GM15510 (cell line): ENCODE measurements around the gene CD151.

Experiments
- POLR2A ChIP-seq: IDR thresholded peaks from 3 replicates; pipeline ENCODE4 v1.6.1; 2011; ENCODE audit warnings: borderline replicate concordance; ENCODE audit not compliant: insufficient read length; ENCODE audit errors: extremely low read depth

CD151 gene

GRCh38 chr11:868394-868793 lies 35.6 kb downstream of the CD151 start:
- no peak for TF ChIP-seq POLR2A

- TF ChIP-seq POLR2A, result no peak
Measured at GRCh38 chr11:868802-869201, 36.0 kb downstream of the CD151 start.

DNA sequence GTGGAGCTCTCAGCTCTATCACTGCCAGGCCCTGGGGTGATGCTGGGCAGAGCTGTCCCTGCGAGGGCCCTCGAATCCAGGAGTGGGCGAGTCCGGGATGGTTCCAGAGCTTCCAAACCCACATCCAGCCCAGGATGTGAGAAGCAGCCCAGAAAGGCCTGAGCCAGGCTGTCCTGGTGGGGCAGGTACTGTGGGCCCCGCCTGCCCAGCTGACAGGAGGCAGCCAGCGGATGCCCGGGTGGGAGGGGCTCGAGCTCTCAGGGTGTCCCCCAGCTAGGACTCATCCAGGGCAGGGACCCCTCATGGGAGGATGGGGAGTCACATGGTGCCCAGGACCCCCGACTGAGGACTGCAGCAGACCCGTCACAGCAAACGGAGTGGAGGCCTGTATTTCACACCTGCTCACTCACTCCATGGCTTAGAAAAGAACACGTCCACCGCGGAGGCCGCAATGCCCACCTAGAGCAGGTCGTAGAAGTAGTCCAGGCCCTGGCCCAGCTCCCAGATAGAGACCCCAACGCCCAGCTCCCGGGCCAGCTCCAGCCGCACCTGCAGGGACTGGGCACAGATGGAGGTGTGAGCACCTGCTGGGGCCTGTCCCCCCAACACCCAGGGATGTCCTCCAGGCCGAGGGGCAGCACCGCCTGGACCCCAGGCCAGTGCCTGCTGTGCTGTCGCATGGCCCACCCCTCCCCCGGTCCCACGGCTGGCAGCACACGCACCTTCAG lies 36.8 kb downstream of the CD151 start:
- no peak for TF ChIP-seq POLR2A

- no peak for TF ChIP-seq POLR2A
Measured at GRCh38 chr11:870127-870413, 37.3 kb downstream of the CD151 start.

DNA sequence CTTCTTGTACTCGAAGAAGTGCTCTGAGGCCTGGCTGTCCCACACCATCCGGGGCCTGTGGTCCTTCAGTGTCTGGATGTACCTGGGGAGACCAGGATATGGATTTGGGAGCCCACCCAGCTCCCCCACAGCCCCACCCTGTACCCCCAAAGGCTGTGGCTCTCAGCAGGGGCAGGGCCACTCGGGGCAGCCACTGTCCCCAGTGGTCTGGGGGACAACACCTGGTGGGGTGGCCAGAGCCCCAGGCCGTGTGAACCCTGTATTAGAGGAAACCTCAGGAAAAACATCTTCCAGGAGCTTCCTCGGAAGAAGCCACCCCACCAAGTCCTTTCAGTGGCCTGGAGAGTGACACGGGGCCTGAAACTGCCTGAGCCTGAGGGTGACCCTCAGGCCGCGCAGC lies 37.7 kb downstream of the CD151 start:
- no peak for TF ChIP-seq POLR2A

GRCh38 chr11:871472-871871 lies 38.7 kb downstream of the CD151 start:
- no peak for TF ChIP-seq POLR2A

DNA sequence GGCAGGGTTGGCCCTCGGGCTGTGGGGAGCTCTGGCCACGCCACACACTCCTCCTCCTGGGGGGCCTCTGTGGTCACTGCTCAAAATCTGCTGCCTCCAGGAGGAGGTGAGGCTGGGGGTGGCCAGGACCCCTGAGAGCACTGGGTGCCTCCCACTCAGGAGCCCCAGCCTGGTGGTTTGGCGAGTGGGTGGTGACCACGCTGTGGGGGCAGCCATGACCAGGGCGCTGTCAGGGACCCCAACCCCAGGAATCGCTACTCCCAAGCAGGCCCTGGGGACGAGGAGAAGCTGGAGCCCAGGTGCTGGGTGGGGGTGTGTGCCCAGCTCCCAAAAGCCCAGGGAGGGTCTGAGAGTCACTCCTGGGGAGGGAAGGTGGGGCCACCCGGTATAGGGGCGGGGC lies 40.0 kb downstream of the CD151 start:
- TF ChIP-seq POLR2A, result no peak

- TF ChIP-seq POLR2A, result no peak
Measured at GRCh38 chr11:873706-874105, 41.0 kb downstream of the CD151 start.

- no peak for TF ChIP-seq POLR2A
Measured at GRCh38 chr11:875203-875602, 42.5 kb downstream of the CD151 start.

DNA sequence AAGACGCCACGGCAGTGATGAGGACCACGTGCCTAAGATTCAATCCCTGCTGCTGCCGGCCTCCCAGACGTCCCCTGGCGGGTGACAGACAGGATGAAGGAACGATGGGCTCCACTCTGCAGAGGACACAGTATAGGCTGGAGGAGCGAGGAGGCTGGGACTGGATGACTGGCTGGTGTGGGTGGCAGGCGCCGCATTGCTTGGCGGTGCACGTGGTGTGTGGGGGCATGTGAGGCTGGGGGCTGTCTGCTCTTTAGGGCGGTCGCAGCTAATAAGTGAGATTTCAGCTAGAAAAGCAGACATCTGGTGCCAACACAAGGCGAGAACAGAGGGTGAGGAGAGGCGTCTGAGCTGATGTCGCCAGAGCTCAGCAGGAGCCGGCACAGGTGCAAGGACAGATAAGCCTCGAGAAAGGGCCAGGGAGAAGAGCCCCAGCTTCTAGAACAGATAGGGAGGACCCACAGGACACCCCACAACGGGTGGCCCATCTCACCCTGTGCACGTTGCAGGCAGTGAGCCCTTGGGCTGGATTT lies 43.1 kb downstream of the CD151 start:
- no peak for TF ChIP-seq POLR2A

GRCh38 chr11:876545-876944 lies 43.8 kb downstream of the CD151 start:
- TF ChIP-seq POLR2A, result no peak

DNA sequence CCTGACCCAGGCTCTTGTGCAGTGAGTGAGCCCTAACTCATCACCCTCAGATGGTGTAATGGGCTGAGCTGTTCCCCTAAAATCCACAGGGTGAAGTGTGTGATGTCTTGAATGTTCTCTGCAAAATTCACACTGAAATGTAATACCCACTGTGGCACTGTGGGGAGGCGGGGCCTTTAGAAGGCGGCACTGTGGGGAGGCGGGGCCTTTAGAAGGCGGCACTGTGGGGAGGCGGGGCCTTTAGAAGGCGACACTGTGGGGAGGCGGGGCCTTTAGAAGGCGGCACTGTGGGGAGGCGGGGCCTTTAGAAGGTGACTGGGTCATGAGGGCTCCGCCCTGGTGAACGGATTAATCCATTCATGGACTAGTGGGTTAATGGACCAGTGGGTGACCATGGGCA lies 44.8 kb downstream of the CD151 start:
- TF ChIP-seq POLR2A, result no peak

- TF ChIP-seq POLR2A, result no peak
Measured at GRCh38 chr11:880447-880846, 47.7 kb downstream of the CD151 start.

DNA sequence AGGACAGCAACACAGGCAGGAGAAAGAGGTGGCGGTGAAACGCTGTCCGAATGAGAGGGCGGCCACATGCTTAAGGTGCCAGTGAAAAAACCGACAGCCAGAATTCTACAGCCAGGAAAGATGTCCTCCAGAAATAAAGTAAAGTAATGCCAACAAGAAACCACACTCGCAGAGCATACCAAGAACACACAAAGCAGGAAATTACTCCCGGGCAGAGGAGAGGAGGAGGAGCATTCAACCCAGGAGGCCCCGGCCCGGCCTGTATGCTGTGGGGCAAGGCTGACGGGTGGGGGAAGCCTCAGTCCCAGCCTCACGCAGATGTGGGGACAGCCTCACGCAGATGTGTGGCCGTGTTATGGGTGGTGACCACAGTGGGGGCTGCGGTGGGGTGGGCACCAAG lies 49.8 kb downstream of the CD151 start:
- no peak for TF ChIP-seq POLR2A

- TF ChIP-seq POLR2A, result no peak
Measured at GRCh38 chr11:883527-883926, 50.8 kb downstream of the CD151 start.

- no peak for TF ChIP-seq POLR2A
Measured at GRCh38 chr11:884578-885070, 51.9 kb downstream of the CD151 start.
